ENCODE measurements around the gene RWDD1. TPM values are rescaled to one million over a fixed set of nuclear protein-coding genes. Genes with fewer than 3 reads are reported as not detected.

RWDD1 gene
- total and polyA plus RNA-seq, 2 of the 13 experiments (the other 11 are each of a cell fraction or from before 2014, with no cell fraction given) = 27.4 to 67.1 TPM

- POLR2A ChIA-PET = no interaction called here
- 45% methylated on average over 7 of the region's 7 CpGs for WGBS (ENCODE audit: low lambda C conversion rate)
- CTCF ChIA-PET (ENCODE audit: low intra/inter-chr PET ratio, low total read pairs) = no interaction called here
Measured at GRCh38 chr6:116564311-116564710, 7.0 kb upstream of the RWDD1 start.

More at GRCh38 chr6:116564311-116564710, 7.0 kb upstream of the RWDD1 start:
- TF ChIP-seq HNRNPH1 (optimal IDR thresholded peaks at IDR 0.05; ENCODE audit: low read depth, low read length) = no peak
- no peak for TF ChIP-seq SNAI1 (CRISPR knock-in tag; IDR thresholded peaks at IDR 0.05; ENCODE audit: borderline replicate concordance)
- no peak for TF ChIP-seq ADNP (CRISPR knock-in tag; IDR thresholded peaks at IDR 0.05)
- no peak for TF ChIP-seq DZIP1 (CRISPR knock-in tag; IDR thresholded peaks at IDR 0.05)
- TF ChIP-seq KLF6 (CRISPR knock-in tag; IDR thresholded peaks at IDR 0.05) = no peak
- no peak for TF ChIP-seq ZNF883 (CRISPR knock-in tag; IDR thresholded peaks at IDR 0.05; ENCODE audit: not compliant biosample characterization)
- no peak for TF ChIP-seq XRCC5 (optimal IDR thresholded peaks at IDR 0.05; ENCODE audit: low read length)
- no peak for TF ChIP-seq ZNF567 (CRISPR knock-in tag; IDR thresholded peaks at IDR 0.05; ENCODE audit: borderline replicate concordance)
- ATAC-seq (no peak), FAIRE-seq (no peak), DNase-seq (ENCODE audit: low spot score) (no peak)
- H3K27ac ChIP-seq (ENCODE audit: extremely low read length, insufficient read depth, low read length) = no peak overlapping the region
- peaks cover 35% of the 10 kb centered on the region for H3K4me1 ChIP-seq (ENCODE audit: insufficient read depth, low read length)
- no peaks in the 10 kb centered on the region for H3K9me3 ChIP-seq (ENCODE audit: low read length)
- no peak overlapping the region for H3K4me2 ChIP-seq (ENCODE audit: low read depth, low read length)
- no TSS peak for BruUV-seq (replicated peaks)
- intact Hi-C loops (cut with micrococcal nuclease; ENCODE audit: unreplicated experiment) = no loop called here
- no peak overlapping the region for H3K9ac ChIP-seq (ENCODE audit: insufficient read depth, low read depth, low read length)
- no peak overlapping the region for H3K4me3 ChIP-seq (replicated peaks in 1 of 3; ENCODE audit: insufficient read depth in 1 of 3, low read depth in 2 of 3, low read length in 3 of 3)
- in situ Hi-C loops (cut with HindIII; ENCODE audit: extremely low pct_ligation_motif_present, low pct_unique_long_range_greater_than_20kb) = loop anchor here (10.0 kb wide), 1 partner anchor 290 kb away; the partner anchor contains the start of gene TSPYL1
- H3K36me3 ChIP-seq (replicated peaks in 1 of 2; ENCODE audit: control insufficient read depth in 1 of 2, insufficient read depth in 2 of 2, low read length in 2 of 2) = no peaks in the 10 kb centered on the region
- H3K27me3 ChIP-seq (ENCODE audit: control insufficient read depth in 1 of 2, insufficient read depth in 2 of 2, low read length in 2 of 2) = no peaks in the 10 kb centered on the region; a peak in 1 of 5 replicates
- H4K20me1 ChIP-seq (ENCODE audit: insufficient read depth, low read length) = no peaks in the 10 kb centered on the region
- H2AFZ ChIP-seq (ENCODE audit: low read length) = no peak overlapping the region
- no peaks in the 10 kb centered on the region for H3K79me2 ChIP-seq (ENCODE audit: insufficient read depth, low read length)

Measured in HepG2 (cell line).